ENCODE data around the gene TINCR.

GRCh38 chr19:5593343-5594255, 25.8 kb upstream of the TINCR start:
- TF ChIP-seq NPAS2 (CRISPR knock-in tag; IDR thresholded peaks at IDR 0.05; ENCODE audit: borderline replicate concordance) (no peak), FOSL2 (IDR thresholded peaks at IDR 0.05) (no peak), FOSL2 (CRISPR knock-in tag; IDR thresholded peaks at IDR 0.05) (no peak), CTCF (IDR thresholded peaks at IDR 0.05) (no peak), HOXA7 (CRISPR knock-in tag; IDR thresholded peaks at IDR 0.05) (no peak), RNF2 (IDR thresholded peaks at IDR 0.05; ENCODE audit: borderline replicate concordance, low read depth) (no peak), BHLHE40 (IDR thresholded peaks at IDR 0.05; ENCODE audit: low read depth, low read length) (no peak), CHD2 (IDR thresholded peaks at IDR 0.05; ENCODE audit: low read length, partially characterized antibody) (no peak), ELK1 (IDR thresholded peaks at IDR 0.05; ENCODE audit: low read depth, low read length) (no peak), CEBPB (IDR thresholded peaks at IDR 0.05) (no peak), POLR2A (IDR thresholded peaks at IDR 0.05; ENCODE audit: low read length) (no peak), REST (IDR thresholded peaks at IDR 0.05) (no peak), SREBF2 (IDR thresholded peaks at IDR 0.05) (no peak), RAD21 (conservative IDR thresholded peaks at IDR 0.05 in 1 of 2, IDR thresholded peaks at IDR 0.05 in 1 of 2) (no peak)
